Measurements from ENCODE around the gene LSAMP.

Gene LSAMP

GRCh38 chr3:116141724-116142123 lies 303.6 kb downstream of the LSAMP start:
- H3K27me3 Mint-ChIP-seq (ENCODE audit: low read depth, poor library complexity) = no peaks in the 10 kb centered on the region
- H3K9me3 Mint-ChIP-seq = peaks cover 20% of the 10 kb centered on the region
- H3K36me3 Mint-ChIP-seq (ENCODE audit: low read depth) = peaks cover 16% of the 10 kb centered on the region
- no peak for DNase-seq
- no peak overlapping the region for H3K27ac Mint-ChIP-seq
- no peak for TF ChIP-seq CTCF (IDR thresholded peaks at IDR 0.05)
- H3K4me1 Mint-ChIP-seq = peaks cover 16% of the 10 kb centered on the region
- no peak overlapping the region for H3K4me3 Mint-ChIP-seq

- no peak for DNase-seq
- Mint-ChIP-seq H3K27ac (no peak overlapping the region), H3K9me3 (peaks cover 8% of the 10 kb centered on the region), H3K36me3 (ENCODE audit: low read depth) (peaks cover 8% of the 10 kb centered on the region), H3K4me1 (peaks cover 32% of the 10 kb centered on the region), H3K27me3 (ENCODE audit: low read depth, poor library complexity) (no peaks in the 10 kb centered on the region), H3K4me3 (no peak overlapping the region)
- peak; percentile 100 for TF ChIP-seq CTCF (IDR thresholded peaks at IDR 0.05)
Observed at GRCh38 chr3:116140100-116140689, 305.1 kb downstream of the LSAMP start.

GRCh38 chr3:116139641-116140040 lies 305.6 kb downstream of the LSAMP start:
- no peak for TF ChIP-seq CTCF (IDR thresholded peaks at IDR 0.05)
- Mint-ChIP-seq H3K27ac (no peak overlapping the region), H3K4me3 (no peak overlapping the region)

GRCh38 chr3:116135457-116136085 lies 309.7 kb downstream of the LSAMP start:
- DNase-seq = peak; percentile 26
- no peaks in the 10 kb centered on the region for H3K36me3 Mint-ChIP-seq (ENCODE audit: low read depth)
- H3K4me3 Mint-ChIP-seq = no peak overlapping the region
- H3K4me1 Mint-ChIP-seq = peaks cover 38% of the 10 kb centered on the region
- peak overlapping the region; percentile 66 for H3K27ac Mint-ChIP-seq
- H3K9me3 Mint-ChIP-seq = peaks cover 4% of the 10 kb centered on the region
- no peaks in the 10 kb centered on the region for H3K27me3 Mint-ChIP-seq (ENCODE audit: low read depth, poor library complexity)
- no peak for TF ChIP-seq CTCF (IDR thresholded peaks at IDR 0.05)

More at GRCh38 chr3:116139641-116140040, 305.6 kb downstream of the LSAMP start:
- Mint-ChIP-seq H3K9me3 (peaks cover 3% of the 10 kb centered on the region), H3K4me1 (peaks cover 37% of the 10 kb centered on the region), H3K36me3 (ENCODE audit: low read depth) (peaks cover 2% of the 10 kb centered on the region), H3K27me3 (ENCODE audit: low read depth, poor library complexity) (no peaks in the 10 kb centered on the region)
- no peak for DNase-seq

GRCh38 chr3:116129187-116129946 lies 315.9 kb downstream of the LSAMP start:
- TF ChIP-seq CTCF (IDR thresholded peaks at IDR 0.05) = no peak
- no peak overlapping the region for H3K4me3 Mint-ChIP-seq
- no peak overlapping the region for H3K27ac Mint-ChIP-seq
- H3K36me3 Mint-ChIP-seq (ENCODE audit: low read depth) = no peaks in the 10 kb centered on the region
- H3K9me3 Mint-ChIP-seq = peaks cover 4% of the 10 kb centered on the region
- H3K4me1 Mint-ChIP-seq = peaks cover 12% of the 10 kb centered on the region
- no peak for DNase-seq
- H3K27me3 Mint-ChIP-seq (ENCODE audit: low read depth, poor library complexity) = no peaks in the 10 kb centered on the region
